ENCODE data around the gene KLC1. TPM values are rescaled to one million over a fixed set of nuclear protein-coding genes. Genes with fewer than 3 reads are reported as not detected.

The KLC1 gene
- total RNA-seq, 1 experiment from 2014 or later = 121 TPM

DNA sequence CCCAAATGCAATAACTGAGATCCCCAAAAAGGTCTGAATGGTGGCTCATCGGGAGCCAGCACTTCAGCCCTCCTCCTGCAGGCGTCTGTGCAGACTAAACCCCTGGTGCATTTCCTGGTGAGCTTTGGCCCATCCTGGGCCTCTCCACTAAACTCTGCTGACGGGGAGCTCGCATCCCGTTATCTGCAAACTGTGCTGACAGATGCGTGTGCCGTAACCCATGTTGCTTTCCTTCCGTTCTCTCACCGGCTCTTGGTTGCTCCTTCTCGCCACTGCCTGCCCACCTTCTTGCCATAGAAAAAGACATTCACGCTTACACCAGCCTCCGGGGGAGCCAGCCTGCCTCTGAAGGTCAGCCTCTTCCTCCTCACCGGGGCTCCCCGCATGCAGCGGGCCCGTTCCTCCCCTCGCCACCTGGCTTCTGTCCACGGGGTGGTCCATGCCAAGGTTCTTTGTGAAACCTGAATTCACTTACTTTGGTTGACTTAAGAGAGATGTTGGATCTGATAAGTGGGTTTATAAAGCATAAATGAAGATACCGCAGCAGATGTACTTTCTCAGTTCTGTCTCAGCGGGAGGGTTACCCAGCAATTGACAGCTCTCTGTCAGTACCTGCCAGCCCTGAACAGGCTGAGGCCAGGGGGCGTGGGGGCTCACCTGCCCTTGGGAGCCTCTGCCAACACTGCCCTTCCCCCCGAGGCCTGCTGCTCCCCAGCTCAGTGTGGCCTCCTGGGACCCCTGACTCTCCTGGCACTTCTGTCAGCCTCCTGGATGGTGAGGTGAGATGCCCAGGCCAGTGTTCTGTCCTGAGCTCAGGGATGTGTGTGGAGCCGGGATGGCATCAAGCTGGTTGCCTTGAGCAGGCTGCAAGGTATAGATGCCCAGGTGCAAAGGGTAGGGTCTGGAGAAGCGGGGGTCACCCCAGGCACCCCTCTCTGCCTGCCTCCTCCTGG lies 100.8 kb downstream of the KLC1 start:
- no peak for ATAC-seq
- Histone ChIP-seq H4K20me1 (ENCODE audit: insufficient read depth) (no peaks in the 10 kb centered on the region), H3K4me3 (replicated peaks in 1 of 2; ENCODE audit: low read depth in 1 of 2, low read length in 2 of 2) (no peak overlapping the region), H3K79me2 (ENCODE audit: insufficient read depth, low read length) (peaks cover 3% of the 10 kb centered on the region; the same call in 1 of the 2 replicates), H3K9me2 (ENCODE audit: insufficient read depth) (no peaks in the 10 kb centered on the region), H3K27ac (ENCODE audit: low read depth, low read length) (no peak overlapping the region), H3K9me3 (ENCODE audit: control insufficient read depth in 1 of 2, insufficient read depth in 1 of 2, low read depth in 1 of 2, low read length in 2 of 2) (no peaks in the 10 kb centered on the region), H3K4me2 (ENCODE audit: low read length) (no peak overlapping the region), H3K36me3 (ENCODE audit: control insufficient read depth in 1 of 2, insufficient read depth in 2 of 2, low read length in 2 of 2) (peaks cover 3 to 12% of the 10 kb centered on the region in 2 experiments; a peak in 3 of 4 replicates), H3K27me3 (ENCODE audit: insufficient read depth, low read length) (no peaks in the 10 kb centered on the region), H2AFZ (ENCODE audit: low read depth, low read length, poor library complexity, severe bottlenecking) (no peak overlapping the region), H3K9ac (ENCODE audit: low read length) (no peak overlapping the region), H3K4me1 (ENCODE audit: control insufficient read depth in 1 of 2, insufficient read depth in 2 of 2, low read length in 2 of 2) (no peaks in the 10 kb centered on the region)
- DNase-seq (ENCODE audit: low read depth, low spot score) = no peak
- RAD21 ChIA-PET (ENCODE audit: low non-redundant PET in 1 of 2, low total read pairs in 2 of 2, uncharacterized antibody in 2 of 2, unreplicated experiment in 2 of 2) = no interaction called here
- POLR2A ChIA-PET = no interaction called here
- no TSS peak for BruUV-seq (replicated peaks)
- CTCF ChIA-PET = no interaction called here
- intact Hi-C loops (cut with micrococcal nuclease) = no loop called here
- TF ChIP-seq ZNF274 (IDR thresholded peaks at IDR 0.05; ENCODE audit: low read depth, low read length) (no peak), CEBPB (IDR thresholded peaks at IDR 0.05; ENCODE audit: low read depth) (no peak), EZH2 (IDR thresholded peaks at IDR 0.05) (no peak), ZFX (IDR thresholded peaks at IDR 0.05) (no peak), EGR1 (IDR thresholded peaks at IDR 0.05; ENCODE audit: low read depth) (no peak), POLR2AphosphoS5 (IDR thresholded peaks at IDR 0.05; ENCODE audit: low read depth, low read length) (no peak), SRF (IDR thresholded peaks at IDR 0.05; ENCODE audit: low read depth) (no peak), RAD21 (IDR thresholded peaks at IDR 0.05; ENCODE audit: low read depth) (no peak), JUND (IDR thresholded peaks at IDR 0.05) (no peak), ELF1 (IDR thresholded peaks at IDR 0.05; ENCODE audit: borderline replicate concordance, low read depth) (no peak), POLR2A (IDR thresholded peaks at IDR 0.05; ENCODE audit: borderline replicate concordance, extremely low read depth, insufficient read depth, insufficient read length) (no peak), SP1 (IDR thresholded peaks at IDR 0.05; ENCODE audit: low read depth) (no peak), TCF7L2 (IDR thresholded peaks at IDR 0.05; ENCODE audit: borderline replicate concordance, extremely low read depth, insufficient read depth, insufficient read length) (no peak)
- TF ChIP-seq, protein P1, sequence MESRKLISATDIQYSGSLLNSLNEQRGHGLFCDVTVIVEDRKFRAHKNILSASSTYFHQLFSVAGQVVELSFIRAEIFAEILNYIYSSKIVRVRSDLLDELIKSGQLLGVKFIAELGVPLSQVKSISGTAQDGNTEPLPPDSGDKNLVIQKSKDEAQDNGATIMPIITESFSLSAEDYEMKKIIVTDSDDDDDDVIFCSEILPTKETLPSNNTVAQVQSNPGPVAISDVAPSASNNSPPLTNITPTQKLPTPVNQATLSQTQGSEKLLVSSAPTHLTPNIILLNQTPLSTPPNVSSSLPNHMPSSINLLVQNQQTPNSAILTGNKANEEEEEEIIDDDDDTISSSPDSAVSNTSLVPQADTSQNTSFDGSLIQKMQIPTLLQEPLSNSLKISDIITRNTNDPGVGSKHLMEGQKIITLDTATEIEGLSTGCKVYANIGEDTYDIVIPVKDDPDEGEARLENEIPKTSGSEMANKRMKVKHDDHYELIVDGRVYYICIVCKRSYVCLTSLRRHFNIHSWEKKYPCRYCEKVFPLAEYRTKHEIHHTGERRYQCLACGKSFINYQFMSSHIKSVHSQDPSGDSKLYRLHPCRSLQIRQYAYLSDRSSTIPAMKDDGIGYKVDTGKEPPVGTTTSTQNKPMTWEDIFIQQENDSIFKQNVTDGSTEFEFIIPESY (IDR thresholded peaks at IDR 0.05; ENCODE audit: extremely low read depth, insufficient replicate concordance, low read length) = no peak

Data from HCT116 (cell line).